Myocyte (in vitro differentiated cells): Measurements from ENCODE around the gene GPR17. TPM values are rescaled to one million over a fixed set of nuclear protein-coding genes. Genes with fewer than 3 reads are reported as not detected.
A peak's percentile ranks its signal among the peaks of the same experiment; 100 is the strongest.

Experiments used
- DNase-seq: peaks from one replicate; pipeline ENCODE4 v3.0.0-alpha.2; 2012; ENCODE audit warnings: low read depth
- total RNA-seq: library from RNA; depleted of rRNA; stranded (reverse); fragments of >200 nt; gene quantifications from 2 replicates; pipeline ENCODE4 v1.2.3, GENCODE V29; 2014

Gene GPR17
- total RNA-seq, 1 donor from 2014 or later, result not detected

- no peak for DNase-seq
Measured at GRCh38 chr2:127665267-127665893, 19.4 kb downstream of the GPR17 start.

- no peak for DNase-seq
Measured at GRCh38 chr2:127669056-127669455, 23.1 kb downstream of the GPR17 start.

- no peak for DNase-seq
Measured at GRCh38 chr2:127670055-127670956, 24.4 kb downstream of the GPR17 start.

GRCh38 chr2:127670957-127671290, 25.0 kb downstream of the GPR17 start:
- no peak for DNase-seq

- DNase-seq, result peak; percentile 43
Measured at GRCh38 chr2:127671557-127672302, 25.8 kb downstream of the GPR17 start.

GRCh38 chr2:127672341-127673224, 26.6 kb downstream of the GPR17 start:
- DNase-seq, result no peak

GRCh38 chr2:127673291-127674069, 27.5 kb downstream of the GPR17 start:
- DNase-seq, result no peak

GRCh38 chr2:127674241-127675209, 28.6 kb downstream of the GPR17 start:
- DNase-seq, result peak; percentile 47

- DNase-seq, result peak; percentile 73
Measured at GRCh38 chr2:127675331-127676261, 29.6 kb downstream of the GPR17 start, which contains the start of gene LIMS2. Gene LIMS2 (minus strand): TSS chr2:127675530. CDS start chr2:127675024, 506 bp downstream.

- no peak for DNase-seq
Measured at GRCh38 chr2:127676906-127677305, 31.0 kb downstream of the GPR17 start.

GRCh38 chr2:127678531-127678930, 32.6 kb downstream of the GPR17 start:
- no peak for DNase-seq

- DNase-seq, result no peak
Measured at GRCh38 chr2:127678991-127679390, 33.0 kb downstream of the GPR17 start.

- no peak for DNase-seq
Measured at GRCh38 chr2:127679680-127680361, 33.9 kb downstream of the GPR17 start.

GRCh38 chr2:127680706-127681287, 34.8 kb downstream of the GPR17 start:
- DNase-seq, result no peak

GRCh38 chr2:127681288-127681804, 35.4 kb downstream of the GPR17 start:
- peak; percentile 59 for DNase-seq
